ENCODE results near the gene SETD6. TPM values are rescaled to one million over a fixed set of nuclear protein-coding genes. Genes with fewer than 3 reads are reported as not detected.

SETD6 gene
- total RNA-seq, 1 experiment from 2014 or later, result 35.2 TPM

- intact Hi-C loops (cut with micrococcal nuclease; ENCODE audit: unreplicated experiment), result loop anchor here (5.0 kb wide), 1 partner anchor 42 kb away; no protein-coding TSS in a partner anchor
- BruUV-seq (replicated peaks), result no TSS peak
These were observed 19.8 kb downstream of the SETD6 start for GRCh38 chr16:58535100-58535499.

GRCh38 chr16:58536278-58536677 is 21.0 kb downstream of the SETD6 start:
- H3K27me3 ChIP-seq (replicated peaks; ENCODE audit: insufficient read depth, low read depth, low read length, poor library complexity), result no peaks in the 10 kb centered on the region
- H3K36me3 ChIP-seq (ENCODE audit: insufficient read depth, low read length, poor library complexity, severe bottlenecking), result peaks cover 99% of the 10 kb centered on the region
- no peak for DNase-seq (ENCODE audit: low spot score)
- no peak overlapping the region for H3K27ac ChIP-seq (ENCODE audit: low read depth, low read length, poor library complexity, severe bottlenecking)
- ChIA-PET POLR2A (ENCODE audit: low non-redundant PET) (no interaction called here), CTCF (no interaction called here)
- no TSS peak for BruUV-seq (replicated peaks)
- H3K4me3 ChIP-seq (ENCODE audit: low read depth, low read length, poor library complexity, severe bottlenecking), result no peak overlapping the region
- TF ChIP-seq EZH2 (IDR thresholded peaks at IDR 0.05; ENCODE audit: borderline replicate concordance, low read depth, low read length, poor library complexity, severe bottlenecking), result no peak
- no peak for TF ChIP-seq CTCF (conservative IDR thresholded peaks at IDR 0.05; ENCODE audit: low read depth, low read length)
- intact Hi-C loops (cut with micrococcal nuclease; ENCODE audit: unreplicated experiment), result loop anchor here (5.0 kb wide), 1 partner anchor 41 kb away; no protein-coding TSS in a partner anchor
- no peaks in the 10 kb centered on the region for H3K9me3 ChIP-seq (ENCODE audit: low read depth, low read length, poor library complexity, severe bottlenecking)
- peaks cover 14% of the 10 kb centered on the region for H3K4me1 ChIP-seq (ENCODE audit: insufficient read depth, low read length, poor library complexity, severe bottlenecking)

More at GRCh38 chr16:58535100-58535499, 19.8 kb downstream of the SETD6 start:
- Histone ChIP-seq H3K9me3 (ENCODE audit: low read depth, low read length, poor library complexity, severe bottlenecking) (no peaks in the 10 kb centered on the region), H3K27ac (ENCODE audit: low read depth, low read length, poor library complexity, severe bottlenecking) (no peak overlapping the region), H3K4me1 (ENCODE audit: insufficient read depth, low read length, poor library complexity, severe bottlenecking) (peaks cover 14% of the 10 kb centered on the region), H3K4me3 (ENCODE audit: low read depth, low read length, poor library complexity, severe bottlenecking) (no peak overlapping the region), H3K36me3 (ENCODE audit: insufficient read depth, low read length, poor library complexity, severe bottlenecking) (peaks cover 99% of the 10 kb centered on the region), H3K27me3 (replicated peaks; ENCODE audit: insufficient read depth, low read depth, low read length, poor library complexity) (no peaks in the 10 kb centered on the region)
- CTCF ChIA-PET, result no interaction called here
- POLR2A ChIA-PET (ENCODE audit: low non-redundant PET), result no interaction called here
- TF ChIP-seq CTCF (conservative IDR thresholded peaks at IDR 0.05; ENCODE audit: low read depth, low read length) (no peak), EZH2 (IDR thresholded peaks at IDR 0.05; ENCODE audit: borderline replicate concordance, low read depth, low read length, poor library complexity, severe bottlenecking) (no peak)
- no peak for DNase-seq (ENCODE audit: low spot score)

GRCh38 chr16:58537124-58537906 is 22.0 kb downstream of the SETD6 start:
- H3K27ac ChIP-seq (ENCODE audit: low read depth, low read length, poor library complexity, severe bottlenecking), result no peak overlapping the region
- no TSS peak for BruUV-seq (replicated peaks)
- H3K4me1 ChIP-seq (ENCODE audit: insufficient read depth, low read length, poor library complexity, severe bottlenecking), result peaks cover 11% of the 10 kb centered on the region
- ChIA-PET CTCF (no interaction called here), POLR2A (ENCODE audit: low non-redundant PET) (interaction anchor here (0.6 kb wide), 1 partner anchor 92 kb away, joined by 3 read pairs; the partner anchor contains the start of gene CNOT1)
- TF ChIP-seq EZH2 (IDR thresholded peaks at IDR 0.05; ENCODE audit: borderline replicate concordance, low read depth, low read length, poor library complexity, severe bottlenecking), result no peak
- TF ChIP-seq CTCF (conservative IDR thresholded peaks at IDR 0.05; ENCODE audit: low read depth, low read length), result no peak
- intact Hi-C loops (cut with micrococcal nuclease; ENCODE audit: unreplicated experiment), result loop anchor here (5.0 kb wide), 1 partner anchor 40 kb away; no protein-coding TSS in a partner anchor
- H3K4me3 ChIP-seq (ENCODE audit: low read depth, low read length, poor library complexity, severe bottlenecking), result no peak overlapping the region
- no peaks in the 10 kb centered on the region for H3K9me3 ChIP-seq (ENCODE audit: low read depth, low read length, poor library complexity, severe bottlenecking)
- H3K27me3 ChIP-seq (replicated peaks; ENCODE audit: insufficient read depth, low read depth, low read length, poor library complexity), result no peaks in the 10 kb centered on the region
- DNase-seq (ENCODE audit: low spot score), result no peak
- H3K36me3 ChIP-seq (ENCODE audit: insufficient read depth, low read length, poor library complexity, severe bottlenecking), result peaks cover 99% of the 10 kb centered on the region
